IMR-90 (cell line): ENCODE data around the gene SYNPR. TPM values are rescaled to one million over a fixed set of nuclear protein-coding genes. Genes with fewer than 3 reads are reported as not detected.

ENCODE experiments used
- ATAC-seq: fragments of 200-7000 bp; cut with Tn5 transposase; 2 replicates; pipeline ENCODE4 v1.9.1; 2020; ENCODE audit warnings: low read depth, mild to moderate bottlenecking, moderate library complexity
- BruUV-seq: library from RNA; stranded (reverse); fragments of 400-500 nt; replicated peaks from 2 replicates; lab custom pipeline; 2021; lab: Mats Ljungman, UMichigan
- CTCF ChIA-PET: fragments of 300-600 bp; formaldehyde crosslinking; extraction: SDS; loops from one replicate; lab custom pipeline; 2021; ENCODE audit warnings: antibody characterized with exemption; lab: Yijun Ruan, JAX
- POLR2A ChIA-PET: fragments of 300-600 bp; sonication (Branson Sonifier 250); formaldehyde crosslinking; loops from one replicate; lab custom pipeline; 2022; ENCODE audit warnings: antibody characterized with exemption; ENCODE audit not compliant: unreplicated experiment; lab: Charles Lee
- DNase-seq: peaks from one replicate; pipeline ENCODE4 v3.0.0; 2013
- H2AFZ ChIP-seq: replicated peaks from 2 replicates; pipeline ENCODE3; 2013; ENCODE audit warnings: low read length, mild to moderate bottlenecking; ENCODE audit not compliant: poor library complexity
- H2AK5ac ChIP-seq: 2 replicates; pipeline ENCODE4 v1.6.1; 2013; ENCODE audit warnings: low read depth, low read length, inconsistent platforms
- H2AK9ac ChIP-seq: replicated peaks from 2 replicates; pipeline ENCODE3; 2013; ENCODE audit warnings: mild to moderate bottlenecking, low read depth, low read length, moderate library complexity; ENCODE audit not compliant: poor library complexity
- H2BK120ac ChIP-seq: 2 replicates; pipeline ENCODE4 v1.6.1; 2013; ENCODE audit warnings: low read depth, low read length, inconsistent platforms
- H2BK15ac ChIP-seq: 3 replicates; pipeline ENCODE4 v1.6.1; 2013; ENCODE audit warnings: low read depth, low read length, inconsistent platforms
- H2BK20ac ChIP-seq: 2 replicates; pipeline ENCODE4 v1.6.1; 2013; ENCODE audit warnings: low read depth, mild to moderate bottlenecking, inconsistent platforms, low read length, moderate library complexity
- H2BK5ac ChIP-seq: 2 replicates; pipeline ENCODE4 v1.6.1; 2013; ENCODE audit warnings: mild to moderate bottlenecking, low read depth, low read length, inconsistent platforms; ENCODE audit not compliant: poor library complexity, severe bottlenecking
- H3K14ac ChIP-seq: replicated peaks from 2 replicates; pipeline ENCODE4 v1.6.1; 2013; ENCODE audit warnings: low read depth, low read length, inconsistent platforms
- H3K18ac ChIP-seq: 2 replicates; pipeline ENCODE4 v1.6.1; 2013; ENCODE audit warnings: low read depth, low read length, control low read depth
- H3K23ac ChIP-seq: 2 replicates; pipeline ENCODE4 v1.6.1; 2013; ENCODE audit warnings: low read depth, low read length, inconsistent platforms
- H3K27ac ChIP-seq: 2 replicates; pipeline ENCODE4 v1.5.1; 2013; ENCODE audit warnings: mild to moderate bottlenecking, control low read depth, low read length; ENCODE audit not compliant: insufficient read depth
- H3K27me3 ChIP-seq: 2 replicates; pipeline ENCODE4 v1.6.1; 2013; ENCODE audit warnings: low read length; ENCODE audit not compliant: control insufficient read depth, insufficient read depth
- H3K36me3 ChIP-seq: 2 replicates; pipeline ENCODE4 v1.6.1; 2013; ENCODE audit warnings: low read length, mixed read lengths; ENCODE audit not compliant: control insufficient read depth, insufficient read depth
- H3K4ac ChIP-seq: 2 replicates; pipeline ENCODE4 v1.6.1; 2013; ENCODE audit warnings: low read depth, low read length, inconsistent platforms
- H3K4me1 ChIP-seq: 2 replicates; pipeline ENCODE4 v1.6.1; 2013; ENCODE audit warnings: low read length, mixed read lengths; ENCODE audit not compliant: control insufficient read depth, insufficient read depth
- H3K4me2 ChIP-seq: 2 replicates; pipeline ENCODE4 v1.6.1; 2013; ENCODE audit warnings: low read depth, mild to moderate bottlenecking, control low read depth, low read length, moderate library complexity
- H3K4me3 ChIP-seq: 2 replicates; pipeline ENCODE4 v1.5.1; 2013; ENCODE audit warnings: low read depth, mild to moderate bottlenecking, control low read depth, low read length, moderate library complexity; ENCODE audit not compliant: insufficient read depth
- H3K56ac ChIP-seq: 2 replicates; pipeline ENCODE4 v1.6.1; 2013; ENCODE audit warnings: low read length, inconsistent platforms; ENCODE audit not compliant: insufficient read depth; ENCODE audit errors: extremely low read depth
- H3K79me1 ChIP-seq, 2 experiments: 2 replicates each; pipeline ENCODE4 v1.6.1; 2013; ENCODE audit warnings: low read length in 2 of 2, inconsistent platforms in 1 of 2, low read depth in 1 of 2
- H3K9ac ChIP-seq: 2 replicates; pipeline ENCODE4 v1.6.1; 2013; ENCODE audit warnings: low read depth, low read length, control low read depth
- H3K9me1 ChIP-seq: 2 replicates; pipeline ENCODE4 v1.6.1; 2013; ENCODE audit warnings: low read length, inconsistent platforms; ENCODE audit not compliant: insufficient read depth
- H3K9me3 ChIP-seq: 2 replicates; pipeline ENCODE4 v1.6.1; 2013; ENCODE audit warnings: low read length; ENCODE audit not compliant: control insufficient read depth, insufficient read depth
- H4K20me1 ChIP-seq: 2 replicates; pipeline ENCODE4 v1.6.1; 2013; ENCODE audit warnings: low read length, inconsistent platforms; ENCODE audit not compliant: insufficient read depth
- H4K5ac ChIP-seq: 2 replicates; pipeline ENCODE4 v1.6.1; 2013; ENCODE audit warnings: mild to moderate bottlenecking, low read depth, low read length, control low read depth
- H4K8ac ChIP-seq, 2 experiments: 2 replicates each; pipeline ENCODE4 v1.6.1; 2013; ENCODE audit warnings: low read depth in 2 of 2, low read length in 2 of 2, control low read depth in 1 of 2, inconsistent platforms in 1 of 2
- H4K91ac ChIP-seq: 2 replicates; pipeline ENCODE4 v1.6.1; 2013; ENCODE audit warnings: low read depth, low read length, inconsistent platforms; ENCODE audit not compliant: insufficient read depth
- BHLHE40 ChIP-seq: fragments of 150-350 bp; IDR thresholded peaks from 2 replicates; pipeline ENCODE4 v1.6.1; 2016; ENCODE audit warnings: mild to moderate bottlenecking, low read depth, low read length
- CEBPB ChIP-seq: IDR thresholded peaks from 2 replicates; pipeline ENCODE4 v1.6.1; 2012; ENCODE audit warnings: low read depth, low read length, improper control_type of control experiment
- CHD1 ChIP-seq: IDR thresholded peaks from 2 replicates; pipeline ENCODE4 v1.6.1; 2012; ENCODE audit warnings: low read depth, low read length, improper control_type of control experiment
- CTCF ChIP-seq: conservative IDR thresholded peaks from 2 replicates; pipeline ENCODE4 v1.5.1; 2012; ENCODE audit warnings: mild to moderate bottlenecking, low read depth, low read length, improper control_type of control experiment
- ELK1 ChIP-seq: fragments of 150-350 bp; IDR thresholded peaks from 2 replicates; pipeline ENCODE4 v1.6.1; 2016; ENCODE audit warnings: low read depth, mild to moderate bottlenecking, low read length, moderate library complexity, borderline replicate concordance
- FOS ChIP-seq: fragments of 150-350 bp; IDR thresholded peaks from 2 replicates; pipeline ENCODE4 v1.6.1; 2016; ENCODE audit warnings: low read depth, low read length
- MAFK ChIP-seq: IDR thresholded peaks from 2 replicates; pipeline ENCODE4 v1.6.1; 2012; ENCODE audit warnings: low read depth, low read length, improper control_type of control experiment
- MAZ ChIP-seq: IDR thresholded peaks from 2 replicates; pipeline ENCODE4 v1.6.1; 2012; ENCODE audit warnings: low read depth, mild to moderate bottlenecking, low read length, improper control_type of control experiment, moderate library complexity, borderline replicate concordance
- MXI1 ChIP-seq: IDR thresholded peaks from 2 replicates; pipeline ENCODE4 v1.6.1; 2012; ENCODE audit warnings: low read depth, mild to moderate bottlenecking, low read length, moderate library complexity, borderline replicate concordance
- NFE2L2 ChIP-seq: fragments of 150-350 bp; IDR thresholded peaks from 2 replicates; pipeline ENCODE4 v1.6.1; 2016; ENCODE audit warnings: low read depth, mild to moderate bottlenecking, low read length
- POLR2A ChIP-seq: IDR thresholded peaks from 2 replicates; pipeline ENCODE4 v1.6.1; 2012; ENCODE audit warnings: mild to moderate bottlenecking, low read depth, low read length
- RAD21 ChIP-seq: IDR thresholded peaks from 2 replicates; pipeline ENCODE4 v1.6.1; 2012; ENCODE audit warnings: low read length, improper control_type of control experiment
- RCOR1 ChIP-seq: IDR thresholded peaks from 2 replicates; pipeline ENCODE4 v1.6.1; 2012; ENCODE audit warnings: mild to moderate bottlenecking, low read length, improper control_type of control experiment; ENCODE audit not compliant: insufficient replicate concordance
- RFX5 ChIP-seq: IDR thresholded peaks from 2 replicates; pipeline ENCODE4 v1.8.0; 2012; ENCODE audit warnings: low read depth, mild to moderate bottlenecking, low read length, moderate library complexity
- SMC3 ChIP-seq: fragments of 150-350 bp; IDR thresholded peaks from 2 replicates; pipeline ENCODE4 v1.6.1; 2016; ENCODE audit warnings: low read depth, mild to moderate bottlenecking, antibody characterized with exemption, low read length, moderate library complexity
- USF2 ChIP-seq: fragments of 150-350 bp; IDR thresholded peaks from 2 replicates; pipeline ENCODE4 v1.6.1; 2017; ENCODE audit warnings: mild to moderate bottlenecking, antibody characterized with exemption, low read length, low read depth
- WGBS, 2 experiments: methylation state at CpG; one replicate each; pipeline versions ENCODE4 v1.1.5 to v1.1.7; 2013; ENCODE audit warnings: missing lambda C conversion rate in 2 of 2; ENCODE audit not compliant: insufficient read length in 1 of 2; ENCODE audit errors: extremely low coverage in 2 of 2; 5-methylcytosine and 5-hydroxymethylcytosine counted together
- dilution Hi-C: fragments of 300-500 bp; cut with HindIII; formaldehyde crosslinking; loops from one replicate; pipeline ENCODE4 v1.14.3; 2018; ENCODE audit warnings: low sequenced_read_pairs; ENCODE audit not compliant: unreplicated experiment
- in situ Hi-C: fragments of 300-500 bp; cut with MboI; formaldehyde crosslinking; loops from 3 replicates; pipeline ENCODE4 v1.14.3; 2019; ENCODE audit warnings: low sequenced_read_pairs, inconsistent platforms, mixed read lengths
- intact Hi-C: fragments of 100-400 bp; cut with micrococcal nuclease; formaldehyde crosslinking; loops from 2 replicates; pipeline ENCODE4 v1.10.0; 2022
- polyA plus RNA-seq, 3 experiments: library from polyadenylated mRNA; depleted of rRNA; stranded (reverse); fragments of >200 nt; gene quantifications; 2 replicates each; pipeline ENCODE4 v1.2.3, GENCODE V29; 2012; ENCODE audit warnings: low replicate concordance in 1 of 3
- total RNA-seq: library from RNA; depleted of rRNA; stranded (reverse); fragments of >200 nt; gene quantifications from 2 replicates; pipeline ENCODE4 v1.2.3, GENCODE V29; 2012

SYNPR gene
- total and polyA plus RNA-seq, 2 of the 4 experiments (the other 2 are of a cell fraction) = not detected

- no CpG with 5 or more reads among the region's 1 CpG for WGBS, 2 experiments
- in situ Hi-C loops (no loop called here), intact Hi-C loops (no loop called here), dilution Hi-C loops (no loop called here)
- Histone ChIP-seq H3K79me1 (no peaks in the 10 kb centered on the region), H3K23ac (no peak overlapping the region), H2BK5ac (no peak overlapping the region), H3K9ac (no peak overlapping the region), H3K27ac (no peak overlapping the region), H3K9me3 (no peaks in the 10 kb centered on the region), H2BK120ac (no peak overlapping the region), H3K18ac (no peak overlapping the region), H3K56ac (no peak overlapping the region), H3K4me1 (no peaks in the 10 kb centered on the region), H4K91ac (no peak overlapping the region), H4K20me1 (no peaks in the 10 kb centered on the region), H2BK15ac (no peak overlapping the region), H2AK9ac (no peak overlapping the region), H2AK5ac (no peak overlapping the region), H3K9me1 (no peaks in the 10 kb centered on the region), H2AFZ (no peak overlapping the region), H3K4me2 (no peak overlapping the region), H3K4ac (no peak overlapping the region), H3K4me3 (no peak overlapping the region), H2BK20ac (no peak overlapping the region), H4K5ac (no peak overlapping the region), H3K27me3 (no peaks in the 10 kb centered on the region), H4K8ac (no peak overlapping the region), H3K14ac (no peak overlapping the region), H3K36me3 (no peaks in the 10 kb centered on the region)
- ATAC-seq (no peak), DNase-seq (no peak)
- BruUV-seq = no TSS peak
- ChIA-PET CTCF (no interaction called here), POLR2A (no interaction called here)
- TF ChIP-seq USF2 (no peak), MAFK (no peak), MXI1 (no peak), NFE2L2 (no peak), RFX5 (no peak), CEBPB (no peak), FOS (no peak), ELK1 (no peak), RCOR1 (no peak), POLR2A (no peak), RAD21 (no peak), CHD1 (no peak), CTCF (no peak), BHLHE40 (no peak), MAZ (no peak), SMC3 (no peak)
These were observed 307.8 kb downstream of the SYNPR start for GRCh38 chr3:63585927-63586326.
